Activated CD8-positive, alpha-beta T cell treated with anti-CD3 and anti-CD28 coated beads, Interleukin-2, amount 10 ng/mL, durations not matched to agents 7 days and 5 days (primary cell): Measurements from ENCODE around the gene FRMD4B. TPM values are rescaled to one million over a fixed set of nuclear protein-coding genes. Genes with fewer than 3 reads are reported as not detected.
"Not testable (repeated sequence)": the region's sequence is repeated elsewhere in the genome, so short reads cannot be mapped to it uniquely, and the experiment has no call there.

ENCODE experiments used
- ATAC-seq: fragments of 150-1000 bp; cut with Tn5 transposase; one replicate; pipeline ENCODE4 v1.10.0; 2021; ENCODE audit warnings: moderate library complexity
- CTCF ChIA-PET: fragments of 350-600 bp; sonication (Branson Sonifier 250); formaldehyde crosslinking; loops from one replicate; lab custom pipeline; 2021; ENCODE audit warnings: antibody characterized with exemption; lab: Charles Lee
- POLR2A ChIA-PET: fragments of 350-600 bp; sonication (Branson Sonifier 250); formaldehyde crosslinking; loops from one replicate; lab custom pipeline; 2021; ENCODE audit warnings: antibody characterized with exemption; lab: Charles Lee
- DNase-seq: peaks from one replicate; pipeline ENCODE4 v3.0.0-alpha.2; 2020
- H3K27ac Mint-ChIP-seq: one replicate; pipeline ENCODE4 v1.8.0; 2021; ENCODE audit warnings: mild to moderate bottlenecking, mixed read lengths
- H3K27me3 Mint-ChIP-seq: one replicate; pipeline ENCODE4 v1.8.0; 2021; ENCODE audit warnings: low read depth, mixed read lengths
- H3K36me3 Mint-ChIP-seq: one replicate; pipeline ENCODE4 v1.8.0; 2021; ENCODE audit warnings: low read depth, mixed read lengths
- H3K4me1 Mint-ChIP-seq: one replicate; pipeline ENCODE4 v1.8.0; 2021; ENCODE audit warnings: low read depth, mixed read lengths
- H3K4me3 Mint-ChIP-seq: one replicate; pipeline ENCODE4 v1.8.0; 2021; ENCODE audit warnings: mild to moderate bottlenecking, mixed read lengths
- H3K9me3 Mint-ChIP-seq: one replicate; pipeline ENCODE4 v1.8.0; 2022; ENCODE audit warnings: mixed read lengths; ENCODE audit not compliant: insufficient read depth
- total RNA-seq, 2 experiments: library from RNA; stranded (reverse); gene quantifications; one replicate each; pipeline ENCODE4 v1.2.3, GENCODE V29; 2021

The FRMD4B gene
- total RNA-seq, 2 experiments from 2014 or later = 7.7 to 8.2 TPM

DNA sequence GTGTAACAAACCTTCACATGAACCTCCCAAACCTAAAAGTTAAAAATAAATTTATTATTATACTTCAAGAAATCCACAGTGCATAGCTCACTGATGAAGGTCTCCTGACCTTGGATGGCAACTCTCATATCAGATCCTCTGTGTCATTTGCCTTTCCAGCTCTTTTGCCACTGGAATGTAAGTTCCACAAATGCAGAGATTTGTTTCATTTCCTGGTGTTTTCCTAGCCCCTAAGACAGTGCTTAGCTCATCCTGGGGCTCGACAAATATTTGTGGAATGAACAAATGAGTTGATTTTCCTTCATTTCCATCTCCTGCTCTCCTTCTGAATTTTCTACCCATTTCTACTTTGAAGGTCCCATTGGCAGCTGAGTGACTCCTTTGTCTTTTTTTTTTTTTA lies 56.0 kb downstream of the FRMD4B start:
- Mint-ChIP-seq H3K27me3 (peaks cover 3% of the 10 kb centered on the region), H3K4me3 (no peak overlapping the region), H3K9me3 (no peaks in the 10 kb centered on the region), H3K27ac (no peak overlapping the region), H3K36me3 (no peaks in the 10 kb centered on the region), H3K4me1 (peaks cover 31% of the 10 kb centered on the region)
- no peak for DNase-seq
- POLR2A ChIA-PET = no interaction called here
- ATAC-seq = no peak
- CTCF ChIA-PET = interaction anchor here (1.2 kb wide), 1 partner anchor 168 kb away, joined by 3 read pairs; no protein-coding TSS in a partner anchor

DNA sequence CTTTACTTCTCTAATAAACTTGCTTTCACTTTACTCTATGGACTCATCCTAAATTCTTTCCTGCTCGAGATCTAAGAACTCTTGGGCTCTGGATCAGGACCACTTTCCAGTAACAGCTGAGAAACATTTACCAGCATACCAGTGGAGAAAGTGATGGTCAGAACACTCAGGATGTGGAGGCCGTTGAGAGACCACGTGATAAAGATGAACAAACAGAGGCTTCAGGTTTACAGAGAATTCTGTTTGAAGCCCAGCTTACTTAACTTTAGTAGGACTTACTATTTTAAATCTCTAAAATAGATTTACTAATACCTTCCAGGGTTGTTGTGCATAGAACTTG lies 57.0 kb downstream of the FRMD4B start:
- H3K9me3 Mint-ChIP-seq = no peaks in the 10 kb centered on the region
- CTCF ChIA-PET = interaction anchor here (1.3 kb wide), 1 partner anchor 42 kb away, joined by 3 read pairs; no protein-coding TSS in a partner anchor
- POLR2A ChIA-PET = no interaction called here
- peaks cover 3% of the 10 kb centered on the region for H3K27me3 Mint-ChIP-seq
- ATAC-seq = no peak
- no peaks in the 10 kb centered on the region for H3K36me3 Mint-ChIP-seq
- peak overlapping the region; percentile 39 for H3K4me3 Mint-ChIP-seq
- no peak overlapping the region for H3K27ac Mint-ChIP-seq
- no peak for DNase-seq
- H3K4me1 Mint-ChIP-seq = peaks cover 36% of the 10 kb centered on the region

DNA sequence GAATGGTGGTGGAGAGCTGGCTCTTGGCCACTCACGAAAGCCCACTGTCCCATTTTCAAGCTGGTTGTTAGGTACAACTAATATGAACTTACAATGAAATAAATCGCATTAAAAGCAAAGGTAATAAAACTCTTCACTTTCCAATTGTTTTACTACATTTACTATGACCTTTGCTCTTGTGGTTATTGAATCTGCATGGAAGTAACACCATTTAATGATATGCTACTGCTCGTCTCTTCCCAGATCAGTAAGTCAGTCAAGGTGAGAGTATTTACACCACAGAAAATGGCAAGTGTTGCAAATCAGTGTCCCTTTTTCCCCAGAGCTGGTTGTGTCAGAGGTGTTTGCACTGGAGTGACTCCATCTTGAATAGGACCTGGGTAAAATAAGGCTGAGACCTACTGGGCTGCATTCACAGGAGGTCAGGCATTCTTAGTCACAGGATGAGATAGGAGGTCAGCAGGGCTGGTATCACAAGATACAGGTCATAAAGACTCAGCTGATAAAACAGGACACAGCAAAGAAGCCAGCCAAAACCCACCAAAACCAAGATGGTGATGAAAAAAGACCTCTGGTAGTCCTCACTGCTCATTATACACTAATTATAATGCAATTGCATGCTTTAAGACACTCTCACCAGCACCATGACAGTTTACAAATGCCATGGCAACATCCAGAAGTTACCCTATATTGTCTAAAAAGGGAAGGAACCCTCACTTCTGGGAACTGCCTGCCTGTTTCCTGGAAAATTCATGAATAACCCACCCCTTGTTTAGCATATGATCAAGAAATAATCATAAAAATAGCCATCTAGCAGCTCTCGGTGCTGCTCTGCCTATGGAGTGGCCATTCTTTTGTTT lies 57.6 kb downstream of the FRMD4B start:
- ChIA-PET CTCF (interaction anchor here (1.3 to 8.1 kb wide), 3 partner anchors 23 to 81 kb away, joined by 3 to 59 read pairs (median 22); no protein-coding TSS in a partner anchor), POLR2A (no interaction called here)
- DNase-seq = no peak
- ATAC-seq = no peak
- H3K4me3 Mint-ChIP-seq = no peak overlapping the region
- H3K27me3 Mint-ChIP-seq = peaks cover 3% of the 10 kb centered on the region
- H3K4me1 Mint-ChIP-seq = peaks cover 36% of the 10 kb centered on the region
- no peak overlapping the region for H3K27ac Mint-ChIP-seq
- no peaks in the 10 kb centered on the region for H3K36me3 Mint-ChIP-seq
- no peaks in the 10 kb centered on the region for H3K9me3 Mint-ChIP-seq

DNA sequence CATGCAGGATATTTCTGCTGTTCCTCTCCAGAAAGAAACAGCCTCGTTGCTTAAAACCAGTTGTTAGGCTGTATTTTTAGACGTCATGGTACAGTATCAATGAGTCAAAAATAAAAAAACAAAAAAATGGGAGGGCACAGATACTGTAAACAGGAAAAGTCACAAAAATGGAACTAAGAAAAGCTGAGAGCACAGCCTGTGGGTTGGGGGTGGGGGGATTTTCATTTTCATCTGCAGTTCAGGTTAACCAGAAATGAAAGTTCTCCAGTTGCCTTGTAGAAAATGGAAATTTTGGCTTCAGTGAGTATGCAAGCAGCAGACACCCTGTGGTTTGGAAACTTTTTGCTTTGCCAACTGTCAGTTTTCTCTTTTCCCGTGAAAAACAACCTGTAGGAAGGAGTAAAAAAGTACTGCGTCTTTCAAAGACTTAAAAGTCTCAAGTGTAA lies 59.0 kb downstream of the FRMD4B start:
- Mint-ChIP-seq H3K27me3 (no peaks in the 10 kb centered on the region), H3K36me3 (no peaks in the 10 kb centered on the region), H3K4me3 (peak overlapping the region; percentile 68), H3K9me3 (no peaks in the 10 kb centered on the region), H3K27ac (peak overlapping the region; percentile 86), H3K4me1 (peaks cover 36% of the 10 kb centered on the region)
- CTCF ChIA-PET = interaction anchor here (0.8 to 8.1 kb wide), 13 partner anchors 8 to 206 kb away, joined by 3 to 59 read pairs (median 4); partner anchors contain the start of gene FRMD4B
- peak; percentile 75 for ATAC-seq
- POLR2A ChIA-PET = no interaction called here
- peak; percentile 61 for DNase-seq

DNA sequence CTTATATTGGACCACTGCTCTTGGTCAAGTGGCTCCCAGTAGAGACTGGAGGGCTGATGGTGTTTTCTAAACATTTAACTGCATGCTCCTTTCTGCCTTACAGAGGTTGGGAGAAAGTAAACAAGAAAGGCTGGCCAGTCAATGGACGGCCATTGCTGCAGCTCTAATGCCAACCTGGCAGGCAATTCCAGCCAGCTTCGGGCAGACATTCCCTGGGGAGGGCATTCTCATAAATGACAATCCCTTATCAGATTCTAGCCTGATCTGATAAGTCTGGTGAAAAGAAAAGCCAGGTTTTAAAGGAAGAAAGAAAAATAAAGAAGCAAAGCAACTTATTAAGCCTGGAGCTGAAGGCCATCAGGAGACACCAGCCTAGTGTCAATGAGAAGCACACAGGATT lies 60.7 kb downstream of the FRMD4B start:
- peaks cover 36% of the 10 kb centered on the region for H3K4me1 Mint-ChIP-seq
- H3K27ac Mint-ChIP-seq = no peak overlapping the region
- H3K9me3 Mint-ChIP-seq = no peaks in the 10 kb centered on the region
- no peaks in the 10 kb centered on the region for H3K36me3 Mint-ChIP-seq
- ChIA-PET POLR2A (no interaction called here), CTCF (interaction anchor here (0.8 to 8.1 kb wide), 9 partner anchors 19 to 347 kb away, joined by 3 to 59 read pairs (median 5); partner anchors contain the start of gene FRMD4B)
- H3K4me3 Mint-ChIP-seq = no peak overlapping the region
- H3K27me3 Mint-ChIP-seq = no peaks in the 10 kb centered on the region
- DNase-seq (no peak), ATAC-seq (no peak)

DNA sequence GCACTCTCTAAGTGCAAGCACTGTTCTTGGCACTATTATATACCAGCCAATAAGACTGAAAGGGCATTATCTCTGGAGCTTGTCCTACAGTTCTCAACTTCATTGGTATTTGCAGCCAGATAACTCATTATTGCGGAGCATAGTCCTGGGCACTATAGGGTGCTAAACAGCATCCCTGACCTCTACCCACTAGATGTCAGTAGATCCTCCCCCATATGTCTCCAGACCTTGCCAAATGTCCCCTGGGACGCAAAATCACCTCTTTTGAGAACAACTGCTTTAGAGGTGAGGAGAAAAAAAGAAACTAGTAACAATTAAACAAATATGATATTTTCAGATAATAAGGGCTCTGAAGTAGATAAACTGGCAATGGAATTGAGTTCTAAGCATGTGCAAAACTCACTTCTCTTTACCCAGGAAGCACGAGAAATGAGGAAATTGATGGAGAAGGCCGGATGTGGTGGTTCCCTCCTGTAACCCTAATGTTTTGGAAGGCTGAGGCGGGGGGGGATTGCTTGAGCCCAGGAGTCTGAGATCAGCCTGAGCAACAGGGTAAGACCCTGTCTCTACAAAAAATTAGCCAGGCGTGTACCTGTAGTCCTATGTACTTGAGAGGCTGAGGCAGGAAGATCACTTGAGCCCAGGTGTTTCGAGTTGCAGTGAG lies 61.4 kb downstream of the FRMD4B start:
- H3K4me1 Mint-ChIP-seq = peaks cover 36% of the 10 kb centered on the region
- H3K36me3 Mint-ChIP-seq = no peaks in the 10 kb centered on the region
- no peaks in the 10 kb centered on the region for H3K9me3 Mint-ChIP-seq
- no peaks in the 10 kb centered on the region for H3K27me3 Mint-ChIP-seq
- ChIA-PET POLR2A (no interaction called here), CTCF (interaction anchor here (0.9 to 8.1 kb wide), 11 partner anchors 19 to 347 kb away, joined by 3 to 59 read pairs (median 3); no protein-coding TSS in a partner anchor)
- peak; percentile 33 for DNase-seq
- peak; percentile 24 for ATAC-seq
- no peak overlapping the region for H3K4me3 Mint-ChIP-seq
- no peak overlapping the region for H3K27ac Mint-ChIP-seq

DNA sequence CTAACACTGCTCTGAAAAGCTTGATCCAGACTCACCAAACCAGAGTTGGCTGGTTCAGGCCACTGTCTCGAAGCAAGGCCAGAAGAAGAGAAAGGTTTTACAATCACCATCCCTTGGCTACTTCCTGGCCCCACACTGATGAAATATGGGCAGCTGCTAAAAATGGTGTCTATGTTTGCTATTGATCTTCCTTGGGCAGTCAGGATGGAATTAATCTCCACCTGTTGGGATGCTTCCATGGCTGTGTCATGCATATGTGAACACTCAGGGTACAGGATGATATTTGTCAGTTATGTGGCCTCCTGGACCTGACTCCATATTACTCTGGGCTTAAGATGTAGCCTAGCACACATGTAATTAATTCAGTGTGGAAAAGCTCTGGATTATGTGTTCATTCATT lies 61.9 kb downstream of the FRMD4B start:
- ChIA-PET CTCF (interaction anchor here (0.9 to 8.1 kb wide), 10 partner anchors 19 to 348 kb away, joined by 3 to 59 read pairs (median 3); no protein-coding TSS in a partner anchor), POLR2A (no interaction called here)
- Mint-ChIP-seq H3K4me3 (no peak overlapping the region), H3K4me1 (peaks cover 35% of the 10 kb centered on the region), H3K36me3 (no peaks in the 10 kb centered on the region), H3K27ac (no peak overlapping the region), H3K9me3 (no peaks in the 10 kb centered on the region), H3K27me3 (no peaks in the 10 kb centered on the region)
- ATAC-seq (no peak), DNase-seq (no peak)

DNA sequence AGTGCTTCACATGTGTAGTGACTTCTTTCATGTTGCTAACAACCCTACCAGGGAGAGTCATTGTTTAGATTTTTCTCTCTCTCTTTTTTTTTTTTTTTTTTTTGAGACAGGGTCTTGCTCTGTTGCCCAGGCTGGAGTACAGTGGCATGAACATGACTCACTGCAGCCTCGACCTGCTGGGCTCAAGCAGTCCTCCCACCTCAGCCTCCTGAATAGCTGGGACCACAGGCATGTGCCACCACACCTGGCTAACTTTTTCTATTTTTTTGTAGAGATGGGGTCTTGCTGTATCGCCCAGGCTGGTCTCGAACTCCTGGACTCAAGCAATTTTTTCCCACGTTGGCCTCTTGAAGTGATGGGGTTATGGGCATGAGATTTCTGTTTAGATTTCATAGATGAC lies 63.4 kb downstream of the FRMD4B start:
- DNase-seq, H3K27ac Mint-ChIP-seq, H3K36me3 Mint-ChIP-seq, POLR2A ChIA-PET, H3K9me3 Mint-ChIP-seq, ATAC-seq, H3K27me3 Mint-ChIP-seq, H3K4me3 Mint-ChIP-seq: not testable (repeated sequence)
- peaks cover 20% of the 10 kb centered on the region for H3K4me1 Mint-ChIP-seq
- CTCF ChIA-PET = interaction anchor here (4.5 to 8.1 kb wide), 3 partner anchors 17 to 161 kb away, joined by 28 to 59 read pairs (median 29); no protein-coding TSS in a partner anchor

DNA sequence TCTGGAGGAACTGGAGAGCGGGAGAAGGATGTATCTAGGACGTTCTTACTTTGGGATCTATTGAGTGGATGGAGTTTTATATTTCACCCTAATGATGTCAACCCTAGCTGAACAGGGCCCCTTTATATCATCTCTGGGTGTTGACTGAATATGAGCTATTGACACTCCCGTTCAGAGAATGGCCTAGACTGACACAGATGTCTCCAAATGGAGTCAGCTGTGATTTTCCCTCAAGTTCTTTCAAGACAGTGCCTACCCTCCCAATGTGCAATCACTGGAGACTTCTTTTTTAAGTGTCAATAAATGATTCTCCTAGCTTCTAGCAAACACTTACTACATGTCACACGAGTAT lies 63.8 kb downstream of the FRMD4B start:
- Mint-ChIP-seq H3K27me3 (no peaks in the 10 kb centered on the region), H3K4me1 (peaks cover 17% of the 10 kb centered on the region), H3K27ac (no peak overlapping the region), H3K4me3 (no peak overlapping the region), H3K9me3 (no peaks in the 10 kb centered on the region), H3K36me3 (no peaks in the 10 kb centered on the region)
- DNase-seq = no peak
- POLR2A ChIA-PET = no interaction called here
- no peak for ATAC-seq
- CTCF ChIA-PET = interaction anchor here (1.5 to 8.1 kb wide), 4 partner anchors 11 to 161 kb away, joined by 5 to 59 read pairs (median 28); no protein-coding TSS in a partner anchor

DNA sequence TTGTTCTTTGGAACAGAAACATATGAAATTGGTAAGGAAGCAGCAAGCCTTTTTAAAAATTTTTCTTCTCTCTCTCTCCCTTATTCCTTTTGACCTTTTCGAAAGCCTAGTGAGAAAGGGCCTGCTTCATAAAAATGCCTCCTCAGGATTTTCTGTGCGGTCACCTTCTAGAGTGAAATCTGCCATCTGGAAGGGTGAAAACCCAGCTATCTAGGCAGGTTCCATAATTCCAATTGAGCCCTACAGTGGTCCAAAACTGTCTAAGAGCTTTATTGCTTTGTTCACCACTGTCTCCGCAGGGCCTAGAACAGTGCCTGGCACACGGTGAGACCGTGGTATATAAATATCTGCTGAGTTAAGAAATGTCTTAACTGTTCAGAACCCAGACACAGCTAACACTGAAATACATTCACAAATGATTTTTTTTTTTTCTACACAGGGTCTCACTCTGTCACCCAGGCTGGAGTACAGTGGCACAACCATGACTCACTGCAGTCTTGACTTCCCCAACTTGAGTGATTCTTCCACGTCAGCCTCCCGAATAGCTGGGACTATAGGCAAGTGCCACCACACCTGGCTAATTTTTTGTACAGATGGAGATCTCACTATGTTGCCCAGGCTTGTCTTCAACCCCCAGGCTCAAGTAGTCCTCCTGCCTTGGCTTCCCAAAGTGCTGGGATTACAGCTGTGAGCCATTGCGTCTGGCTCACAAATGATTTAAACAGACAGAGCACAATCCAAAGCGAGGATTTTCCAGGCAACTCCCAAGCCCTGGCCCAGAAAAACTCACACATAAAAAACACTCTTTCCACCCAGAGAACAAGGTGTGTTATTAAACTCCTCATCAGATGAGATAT lies 64.4 kb downstream of the FRMD4B start:
- CTCF ChIA-PET = interaction anchor here (1.1 to 8.1 kb wide), 6 partner anchors 11 to 160 kb away, joined by 3 to 59 read pairs (median 16); no protein-coding TSS in a partner anchor
- Mint-ChIP-seq H3K27me3 (no peaks in the 10 kb centered on the region), H3K27ac (no peak overlapping the region), H3K4me1 (peaks cover 10% of the 10 kb centered on the region), H3K36me3 (no peaks in the 10 kb centered on the region), H3K9me3 (no peaks in the 10 kb centered on the region), H3K4me3 (no peak overlapping the region)
- POLR2A ChIA-PET = no interaction called here
- DNase-seq = no peak
- no peak for ATAC-seq

DNA sequence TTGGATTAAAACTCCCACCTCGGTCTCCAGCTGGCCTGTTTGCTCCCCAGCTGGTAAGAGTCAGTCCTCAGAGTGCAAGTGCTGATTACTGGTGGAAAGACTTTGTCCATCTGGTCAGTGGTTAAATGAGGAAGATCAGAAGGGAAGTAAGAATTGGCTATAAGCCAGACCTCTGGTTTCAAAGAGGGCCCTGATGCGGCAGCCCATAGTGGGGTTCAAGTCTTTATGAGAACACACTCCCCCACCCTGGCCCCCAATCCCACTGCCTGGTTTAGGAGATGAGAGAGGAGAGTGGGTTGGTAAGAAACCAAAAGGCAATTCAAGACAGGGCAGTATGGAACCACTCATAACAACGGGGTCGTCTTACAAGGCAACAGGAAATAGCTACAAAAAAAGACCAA lies 65.0 kb downstream of the FRMD4B start:
- Mint-ChIP-seq H3K36me3 (no peaks in the 10 kb centered on the region), H3K4me3 (no peak overlapping the region), H3K9me3 (no peaks in the 10 kb centered on the region), H3K4me1 (peaks cover 5% of the 10 kb centered on the region), H3K27ac (no peak overlapping the region), H3K27me3 (no peaks in the 10 kb centered on the region)
- ChIA-PET POLR2A (no interaction called here), CTCF (interaction anchor here (1.1 to 8.1 kb wide), 6 partner anchors 10 to 160 kb away, joined by 3 to 59 read pairs (median 16); no protein-coding TSS in a partner anchor)
- ATAC-seq (no peak), DNase-seq (no peak)
